IPS-18a (cell line): ENCODE results near the gene MOBP.

ENCODE experiments used
- H3K27ac ChIP-seq: one replicate; pipeline ENCODE4 v1.5.1; 2013; ENCODE audit warnings: low read length
- H3K27me3 ChIP-seq: one replicate; pipeline ENCODE4 v1.6.1; 2013; ENCODE audit warnings: mild to moderate bottlenecking, low read length; ENCODE audit not compliant: control insufficient read depth, insufficient read depth
- H3K36me3 ChIP-seq: one replicate; pipeline ENCODE4 v1.6.1; 2013; ENCODE audit warnings: low read depth, low read length; ENCODE audit not compliant: control insufficient read depth
- H3K4me1 ChIP-seq: one replicate; pipeline ENCODE4 v1.6.1; 2013; ENCODE audit warnings: low read depth, low read length; ENCODE audit not compliant: control insufficient read depth
- H3K4me3 ChIP-seq: one replicate; pipeline ENCODE4 v1.5.1; 2013; ENCODE audit warnings: low read length
- H3K9ac ChIP-seq: one replicate; pipeline ENCODE4 v1.6.1; 2013; ENCODE audit warnings: mild to moderate bottlenecking, low read length, moderate library complexity
- H3K9me3 ChIP-seq: one replicate; pipeline ENCODE4 v1.6.1; 2013; ENCODE audit warnings: low read depth, low read length; ENCODE audit not compliant: control insufficient read depth

MOBP gene

DNA sequence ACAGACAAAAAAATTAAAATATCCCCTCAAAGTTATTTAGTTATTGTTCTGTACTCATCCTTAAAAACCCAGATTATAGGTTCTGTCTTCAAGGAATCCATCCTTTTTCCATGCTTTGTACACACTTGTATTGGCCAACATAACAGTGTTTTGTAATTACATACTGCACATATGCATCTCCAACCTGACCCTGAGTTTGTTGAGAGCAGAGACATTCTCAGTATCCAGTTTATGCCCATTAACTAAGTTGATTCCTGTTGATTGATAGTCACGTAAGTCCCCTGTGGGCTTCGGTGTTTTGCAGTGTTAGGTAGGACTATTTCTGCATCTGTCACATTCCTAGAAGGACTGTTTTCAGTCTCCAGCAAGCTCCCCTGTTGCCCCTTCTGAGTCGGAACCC is 33.6 kb downstream of the MOBP start:
- peaks cover 5% of the 10 kb centered on the region for H3K27me3 ChIP-seq
- H3K4me3 ChIP-seq = no peak overlapping the region
- H3K36me3 ChIP-seq = no peaks in the 10 kb centered on the region
- no peak overlapping the region for H3K9ac ChIP-seq
- H3K4me1 ChIP-seq = peaks cover 8% of the 10 kb centered on the region
- no peaks in the 10 kb centered on the region for H3K9me3 ChIP-seq
- H3K27ac ChIP-seq = no peak overlapping the region

DNA sequence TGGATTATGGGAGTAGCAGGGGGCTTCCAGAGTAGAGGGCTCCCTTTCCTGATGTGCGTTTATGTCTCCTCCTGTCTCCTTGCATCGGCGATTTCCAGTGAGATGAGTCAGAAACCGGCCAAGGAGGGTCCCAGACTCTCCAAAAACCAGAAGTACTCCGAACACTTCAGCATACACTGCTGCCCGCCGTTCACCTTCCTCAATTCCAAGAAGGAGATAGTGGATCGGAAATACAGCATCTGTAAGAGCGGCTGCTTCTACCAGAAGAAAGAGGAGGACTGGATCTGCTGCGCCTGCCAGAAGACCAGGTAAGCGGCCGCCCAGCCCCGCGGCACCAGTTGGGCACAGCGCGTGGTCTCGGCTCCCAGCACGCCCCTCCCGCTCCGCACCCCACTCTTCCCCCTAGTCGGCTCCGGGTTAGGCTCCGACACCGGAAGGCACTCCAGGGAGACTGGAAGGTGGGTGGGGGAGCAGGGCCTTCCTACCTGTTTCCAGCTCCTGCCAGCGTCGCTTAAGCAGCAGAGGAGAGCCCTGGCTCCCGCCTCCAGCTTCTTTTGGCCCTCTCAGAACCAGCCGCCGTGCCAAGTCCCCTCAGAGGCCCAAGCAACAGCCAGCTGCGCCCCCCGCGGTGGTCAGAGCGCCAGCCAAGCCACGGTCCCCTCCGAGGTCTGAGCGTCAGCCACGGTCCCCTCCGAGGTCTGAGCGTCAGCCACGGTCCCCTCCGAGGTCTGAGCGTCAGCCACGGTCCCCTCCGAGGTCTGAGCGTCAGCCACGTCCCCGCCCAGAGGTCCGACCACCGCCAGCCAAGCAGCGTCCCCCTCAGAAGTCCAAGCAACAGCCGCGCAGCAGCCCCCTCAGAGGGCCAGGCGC is 34.7 kb downstream of the MOBP start:
- Histone ChIP-seq H3K9me3 (no peaks in the 10 kb centered on the region), H3K27ac (no peak overlapping the region), H3K27me3 (peaks cover 15% of the 10 kb centered on the region), H3K4me3 (no peak overlapping the region), H3K4me1 (peaks cover 15% of the 10 kb centered on the region), H3K9ac (no peak overlapping the region), H3K36me3 (no peaks in the 10 kb centered on the region)

GRCh38 chr3:39502838-39503145 is 35.3 kb downstream of the MOBP start:
- peaks cover 17% of the 10 kb centered on the region for H3K27me3 ChIP-seq
- H3K4me1 ChIP-seq = peaks cover 15% of the 10 kb centered on the region
- H3K36me3 ChIP-seq = no peaks in the 10 kb centered on the region
- no peak overlapping the region for H3K27ac ChIP-seq
- no peak overlapping the region for H3K4me3 ChIP-seq
- no peaks in the 10 kb centered on the region for H3K9me3 ChIP-seq
- no peak overlapping the region for H3K9ac ChIP-seq

DNA sequence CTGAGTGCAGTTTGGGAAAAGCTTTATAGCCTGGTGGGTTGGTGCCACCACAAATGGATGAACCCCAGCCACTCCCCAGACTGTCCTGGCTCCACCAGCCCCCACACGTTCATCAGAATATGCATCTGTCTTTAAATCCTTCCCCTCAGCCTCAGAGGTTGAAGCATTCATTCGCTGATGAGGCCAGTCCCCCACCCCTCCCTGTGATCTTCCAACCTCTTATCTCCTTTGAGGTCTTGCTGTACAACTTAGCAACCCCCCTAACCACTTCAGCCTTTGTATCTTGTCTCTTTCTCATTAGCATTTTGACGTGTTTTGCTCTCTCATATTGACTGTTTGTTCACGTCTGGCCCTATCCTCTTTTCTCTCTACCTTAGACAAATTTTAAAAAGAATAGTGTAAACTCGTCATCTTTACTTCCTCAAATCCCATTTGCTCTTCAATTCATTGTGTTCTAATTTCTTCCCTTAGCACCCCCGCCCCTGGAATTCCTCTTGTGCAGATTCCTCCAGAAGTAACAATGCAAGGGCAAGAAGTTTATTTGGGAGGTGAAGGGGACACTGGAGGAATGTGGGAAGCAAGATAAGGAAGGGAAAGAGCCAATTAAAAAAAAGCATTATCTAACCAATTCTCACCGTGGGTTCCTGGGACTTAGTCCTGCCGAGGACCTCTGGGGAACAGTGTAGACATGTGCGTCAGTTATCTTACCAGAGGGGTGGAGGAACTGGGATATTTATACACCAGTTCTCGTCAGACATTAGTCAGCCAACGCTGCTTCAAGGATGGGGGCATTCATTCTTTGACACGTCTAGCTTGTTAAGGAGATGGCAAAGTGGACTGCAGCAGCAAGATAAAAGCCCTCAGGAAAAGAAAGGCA is 38.6 kb downstream of the MOBP start:
- Histone ChIP-seq H3K36me3 (no peaks in the 10 kb centered on the region), H3K27ac (no peak overlapping the region), H3K4me3 (no peak overlapping the region), H3K4me1 (peaks cover 15% of the 10 kb centered on the region), H3K9ac (no peak overlapping the region), H3K9me3 (no peaks in the 10 kb centered on the region), H3K27me3 (peaks cover 18% of the 10 kb centered on the region)

DNA sequence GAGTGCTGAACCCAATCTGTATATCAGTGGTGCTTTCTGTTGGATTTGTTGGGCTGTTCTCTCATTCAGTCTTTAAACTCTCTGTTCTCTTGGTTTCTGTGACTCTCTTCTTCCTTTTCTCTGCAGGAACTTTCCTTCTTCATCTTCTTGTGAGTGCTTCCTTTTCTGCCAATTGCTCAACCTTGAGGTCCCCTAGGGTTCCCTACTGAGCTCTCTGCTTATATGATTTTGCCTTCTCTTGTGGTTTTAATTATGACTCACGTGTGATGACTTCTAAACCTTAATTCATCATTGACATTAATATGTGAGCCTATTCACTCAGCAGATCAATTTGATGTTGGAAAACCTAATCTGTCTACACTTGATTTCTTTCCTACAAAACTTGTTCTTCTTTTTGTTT is 39.4 kb downstream of the MOBP start:
- Histone ChIP-seq H3K9me3 (no peaks in the 10 kb centered on the region), H3K4me3 (no peak overlapping the region), H3K4me1 (peaks cover 15% of the 10 kb centered on the region), H3K9ac (no peak overlapping the region), H3K36me3 (no peaks in the 10 kb centered on the region), H3K27me3 (peaks cover 18% of the 10 kb centered on the region), H3K27ac (no peak overlapping the region)

DNA sequence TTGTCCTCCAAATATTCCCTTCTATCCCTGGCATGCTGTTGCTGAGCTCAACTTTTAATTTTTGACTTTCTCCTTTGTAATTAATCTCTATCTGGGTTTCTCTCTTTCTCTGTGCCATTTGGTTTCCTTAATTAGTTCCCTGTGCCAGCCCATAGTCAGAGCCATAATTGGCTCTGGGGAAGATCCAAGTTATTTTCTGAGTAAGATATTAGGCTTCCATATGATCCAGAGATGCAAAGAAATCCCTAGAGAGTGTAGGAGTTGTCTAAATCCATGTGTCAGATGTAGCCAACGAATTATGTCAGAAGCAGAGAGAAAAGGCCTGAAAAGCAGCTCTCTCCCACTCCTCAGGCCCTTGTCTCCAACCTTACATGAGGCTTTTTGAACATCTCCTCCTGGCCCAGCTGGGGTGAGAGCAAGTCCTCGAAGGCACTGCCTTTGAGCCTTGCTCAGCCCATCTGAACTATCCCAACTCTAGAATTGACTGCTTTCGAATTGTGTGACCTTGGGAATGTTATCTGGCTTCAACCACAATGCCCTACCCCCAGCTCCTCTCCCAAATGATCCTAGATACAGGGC is 46.4 kb downstream of the MOBP start:
- Histone ChIP-seq H3K9ac (no peak overlapping the region), H3K4me1 (peaks cover 6% of the 10 kb centered on the region), H3K27me3 (no peaks in the 10 kb centered on the region), H3K27ac (no peak overlapping the region), H3K4me3 (no peak overlapping the region), H3K36me3 (no peaks in the 10 kb centered on the region), H3K9me3 (no peaks in the 10 kb centered on the region)

DNA sequence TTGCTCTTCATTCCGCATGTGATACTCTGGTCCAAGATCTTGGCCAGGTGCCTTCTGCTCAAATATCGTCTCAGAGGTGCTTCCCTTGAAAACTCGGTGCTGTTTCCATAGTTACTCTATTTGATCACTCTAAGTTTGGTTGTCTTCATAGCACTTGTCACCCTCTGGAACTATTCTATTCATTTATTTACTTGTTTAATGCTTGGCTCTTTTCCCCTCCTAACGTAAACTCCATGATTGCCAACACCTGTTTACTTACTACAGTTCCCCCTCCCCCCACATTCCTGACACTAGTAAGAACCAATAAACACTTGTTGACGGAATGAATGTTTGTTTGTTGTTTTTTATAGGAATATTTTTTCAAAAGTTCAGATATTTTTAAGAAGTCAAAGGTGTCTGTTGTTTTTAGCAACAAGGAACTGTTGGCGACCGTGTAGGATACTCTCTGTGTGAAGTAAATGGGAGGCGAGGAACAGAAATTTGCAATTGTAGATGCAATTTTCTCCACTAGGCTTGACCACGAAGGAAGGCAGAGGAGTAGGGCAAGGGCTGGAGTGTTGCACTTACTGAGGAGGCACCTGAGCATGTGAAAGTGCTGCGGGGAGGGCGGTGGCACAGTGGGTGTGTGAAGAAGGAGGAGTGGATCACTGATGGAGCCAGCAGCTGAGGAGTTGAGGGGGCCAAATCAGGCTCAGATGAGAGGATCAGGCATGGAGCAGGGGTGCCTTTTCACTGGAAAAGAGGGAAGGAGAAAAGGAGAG is 48.4 kb downstream of the MOBP start:
- Histone ChIP-seq H3K27me3 (no peaks in the 10 kb centered on the region), H3K27ac (no peak overlapping the region), H3K9ac (no peak overlapping the region), H3K4me1 (peaks cover 6% of the 10 kb centered on the region), H3K4me3 (no peak overlapping the region), H3K36me3 (no peaks in the 10 kb centered on the region), H3K9me3 (no peaks in the 10 kb centered on the region)

GRCh38 chr3:39519103-39519502 is 51.6 kb downstream of the MOBP start:
- Histone ChIP-seq H3K9ac (no peak overlapping the region), H3K4me3 (no peak overlapping the region)

DNA sequence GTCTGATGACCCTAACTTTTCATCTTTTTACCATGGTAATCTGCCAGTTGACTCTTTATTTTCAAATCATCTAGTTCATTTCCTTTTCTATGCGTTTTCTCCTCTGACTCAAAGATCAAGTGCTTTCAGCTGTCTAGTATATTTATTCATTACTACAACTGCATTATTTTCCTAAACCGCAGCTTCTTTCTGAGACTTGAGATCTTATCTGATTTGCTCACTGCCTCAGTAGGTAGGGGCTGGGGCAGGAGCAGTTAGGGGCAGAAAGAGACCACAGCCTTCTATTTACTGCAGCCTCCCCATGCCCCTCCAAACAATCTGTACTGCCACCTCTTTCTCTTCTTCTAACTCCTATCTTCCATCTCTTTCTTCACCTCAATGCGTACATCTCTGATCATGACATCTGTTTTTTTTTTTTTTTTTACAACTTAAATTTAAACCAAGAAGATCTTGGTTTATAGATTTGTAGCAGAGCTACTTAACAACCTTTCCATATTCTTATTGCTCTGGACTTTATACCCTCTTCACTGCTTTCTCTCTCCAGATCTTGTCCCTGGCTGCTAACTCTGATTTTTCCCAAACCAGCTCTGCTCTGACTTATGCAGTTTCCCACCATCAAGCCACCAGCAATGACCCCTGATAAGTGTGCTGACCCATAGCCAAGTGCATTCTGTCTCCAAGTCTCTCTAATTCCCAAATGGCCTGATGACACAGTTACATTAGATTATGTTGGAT is 52.2 kb downstream of the MOBP start:
- no peak overlapping the region for H3K9ac ChIP-seq
- H3K27ac ChIP-seq = no peak overlapping the region
- peaks cover 6% of the 10 kb centered on the region for H3K4me1 ChIP-seq
- no peaks in the 10 kb centered on the region for H3K27me3 ChIP-seq
- no peak overlapping the region for H3K4me3 ChIP-seq
- H3K9me3 ChIP-seq = peaks cover 11% of the 10 kb centered on the region
- no peaks in the 10 kb centered on the region for H3K36me3 ChIP-seq

More at GRCh38 chr3:39519103-39519502, 51.6 kb downstream of the MOBP start:
- H3K27ac ChIP-seq = no peak overlapping the region
- H3K27me3 ChIP-seq = no peaks in the 10 kb centered on the region
- no peaks in the 10 kb centered on the region for H3K36me3 ChIP-seq
- peaks cover 7% of the 10 kb centered on the region for H3K9me3 ChIP-seq
- peaks cover 6% of the 10 kb centered on the region for H3K4me1 ChIP-seq

DNA sequence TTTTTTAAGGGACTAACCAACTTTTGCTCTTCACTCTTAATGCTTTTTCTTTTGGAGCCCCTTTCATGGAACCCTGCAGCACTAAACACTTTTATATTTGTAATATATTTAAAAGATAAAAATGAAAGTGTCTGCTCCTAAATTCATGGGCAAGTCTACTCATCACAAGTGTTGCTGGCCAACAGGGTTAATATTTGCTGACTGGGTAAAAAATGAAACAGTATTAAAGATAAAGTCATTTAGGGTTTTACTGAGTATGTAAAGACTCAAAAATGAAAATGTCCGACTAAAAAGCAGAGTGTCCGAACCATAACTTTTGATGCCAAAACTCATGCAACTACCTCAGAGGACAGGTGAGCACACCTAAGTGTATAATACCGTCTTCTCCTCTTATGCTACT is 54.0 kb downstream of the MOBP start:
- Histone ChIP-seq H3K27ac (no peak overlapping the region), H3K9me3 (peaks cover 11% of the 10 kb centered on the region), H3K4me1 (no peaks in the 10 kb centered on the region), H3K9ac (no peak overlapping the region), H3K27me3 (no peaks in the 10 kb centered on the region), H3K36me3 (no peaks in the 10 kb centered on the region), H3K4me3 (no peak overlapping the region)
